ENCODE results near the gene TAMALIN.

The TAMALIN gene

GRCh38 chr12:52063082-52063924, 56.6 kb downstream of the TAMALIN start:
- H2AFZ ChIP-seq (ENCODE audit: low read depth, low read length, severe bottlenecking): no peak overlapping the region
- H3F3A ChIP-seq (ENCODE audit: insufficient read depth): no peaks in the 10 kb centered on the region
- H3K27ac ChIP-seq (ENCODE audit: low read depth, low read length): no peak overlapping the region
- H3K36me3 ChIP-seq (ENCODE audit: low read length): no peaks in the 10 kb centered on the region
- H3K9me3 ChIP-seq (ENCODE audit: insufficient read depth, low read length): no peaks in the 10 kb centered on the region
- H3K9ac ChIP-seq (ENCODE audit: low read length): no peak overlapping the region
- H3K9me2 ChIP-seq (replicated peaks; ENCODE audit: insufficient read depth, low read length): no peaks in the 10 kb centered on the region
- H3K79me2 ChIP-seq (ENCODE audit: insufficient read depth, low read length): no peaks in the 10 kb centered on the region
- TF ChIP-seq EZH2phosphoT487 (conservative IDR thresholded peaks at IDR 0.05; ENCODE audit: low read length): no peak
- TF ChIP-seq CTCF (IDR thresholded peaks at IDR 0.05; ENCODE audit: insufficient read depth, low read length, poor library complexity, severe bottlenecking): no peak
- no peaks in the 10 kb centered on the region for H3K27me3 ChIP-seq (ENCODE audit: low read length)
- H4K20me1 ChIP-seq (ENCODE audit: low read depth, low read length): no peaks in the 10 kb centered on the region
- H3K4me3 ChIP-seq (ENCODE audit: insufficient read depth, low read length, poor library complexity, severe bottlenecking): no peak overlapping the region
- no peak overlapping the region for H3K4me2 ChIP-seq (ENCODE audit: low read depth, low read length, poor library complexity, severe bottlenecking)

- H3K4me3 ChIP-seq (ENCODE audit: insufficient read depth, low read length, poor library complexity, severe bottlenecking): no peak overlapping the region
- no peak overlapping the region for H3K4me2 ChIP-seq (ENCODE audit: low read depth, low read length, poor library complexity, severe bottlenecking)
- H3K36me3 ChIP-seq (ENCODE audit: low read length): no peaks in the 10 kb centered on the region
- H3K79me2 ChIP-seq (ENCODE audit: insufficient read depth, low read length): no peaks in the 10 kb centered on the region
- no peaks in the 10 kb centered on the region for H3K9me3 ChIP-seq (ENCODE audit: insufficient read depth, low read length)
- no peaks in the 10 kb centered on the region for H3K9me2 ChIP-seq (replicated peaks; ENCODE audit: insufficient read depth, low read length)
- no peaks in the 10 kb centered on the region for H3K27me3 ChIP-seq (ENCODE audit: low read length)
- no peak overlapping the region for H2AFZ ChIP-seq (ENCODE audit: low read depth, low read length, severe bottlenecking)
- H4K20me1 ChIP-seq (ENCODE audit: low read depth, low read length): no peaks in the 10 kb centered on the region
- no peak overlapping the region for H3K27ac ChIP-seq (ENCODE audit: low read depth, low read length)
- no peaks in the 10 kb centered on the region for H3F3A ChIP-seq (ENCODE audit: insufficient read depth)
- no peak overlapping the region for H3K9ac ChIP-seq (ENCODE audit: low read length)
- TF ChIP-seq EZH2phosphoT487 (conservative IDR thresholded peaks at IDR 0.05; ENCODE audit: low read length) (no peak), CTCF (IDR thresholded peaks at IDR 0.05; ENCODE audit: insufficient read depth, low read length, poor library complexity, severe bottlenecking) (no peak)
Measured at GRCh38 chr12:52063981-52064649, 57.4 kb downstream of the TAMALIN start.
